H1 (cell line): ENCODE results near the gene IMPDH1.

Experiments
- BCL11A ChIP-seq, 2 experiments: IDR thresholded peaks; one replicate each; pipeline ENCODE4 v1.6.1; 2011; ENCODE audit warnings: low read depth in 2 of 2, low read length in 2 of 2, mild to moderate bottlenecking in 2 of 2
- CBX8 ChIP-seq: fragments of 300-800, 300-1000 bp; sonication (generic); IDR thresholded peaks from 2 replicates; pipeline ENCODE4 v1.7.1; 2016; ENCODE audit warnings: low read depth, low read length, borderline replicate concordance
- CEBPB ChIP-seq: IDR thresholded peaks from 2 replicates; pipeline ENCODE4 v1.6.1; 2012; ENCODE audit warnings: low read depth, low read length
- EZH2 ChIP-seq: fragments of 200-600 bp; sonication (generic); IDR thresholded peaks from 2 replicates; pipeline ENCODE4 v1.7.1; 2012; ENCODE audit warnings: low read depth, mild to moderate bottlenecking, moderate library complexity, low read length, inconsistent platforms; ENCODE audit not compliant: severe bottlenecking
- FOSL1 ChIP-seq: IDR thresholded peaks from 2 replicates; pipeline ENCODE4 v1.6.1; 2011; ENCODE audit warnings: mild to moderate bottlenecking, low read depth, low read length, moderate library complexity; ENCODE audit not compliant: insufficient read depth
- POLR2A ChIP-seq, 2 experiments: IDR thresholded peaks; 1 replicate in 1 of 2; 2 replicates in 1 of 2; pipeline ENCODE4 v1.6.1; 2011; ENCODE audit warnings: low read depth in 2 of 2, low read length in 2 of 2, mild to moderate bottlenecking in 2 of 2; ENCODE audit errors: control extremely low read depth in 1 of 2
- RAD21 ChIP-seq, 2 experiments: IDR thresholded peaks in 1 of 2; conservative IDR thresholded peaks in 1 of 2; 2 replicates each; pipeline ENCODE4 v1.6.1; 2011; ENCODE audit warnings: low read depth in 2 of 2, low read length in 2 of 2, improper control_type of control experiment in 1 of 2, inconsistent platforms in 1 of 2, mild to moderate bottlenecking in 1 of 2, moderate library complexity in 1 of 2
- RXRA ChIP-seq: IDR thresholded peaks from 2 replicates; pipeline ENCODE4 v1.6.1; 2011; ENCODE audit warnings: low read depth, mild to moderate bottlenecking, low read length, moderate library complexity; ENCODE audit not compliant: insufficient read depth
- TAF1 ChIP-seq: IDR thresholded peaks from 2 replicates; pipeline ENCODE4 v1.6.1; 2011; ENCODE audit warnings: mild to moderate bottlenecking, low read depth, low read length
- ZNF274 ChIP-seq: IDR thresholded peaks from 2 replicates; pipeline ENCODE4 v1.7.0; 2012; ENCODE audit warnings: low read length, borderline replicate concordance; ENCODE audit errors: extremely low read depth
- TF ChIP-seq, protein P1 (sequence below), 3 experiments: IDR thresholded peaks; 1 replicate in 2 of 3; 2 replicates in 1 of 3; pipeline versions ENCODE4 v1.5.1 to v1.6.1; 2011; ENCODE audit warnings: low read length in 3 of 3, mild to moderate bottlenecking in 3 of 3, inconsistent platforms in 2 of 3, low read depth in 1 of 3, moderate library complexity in 1 of 3; ENCODE audit not compliant: insufficient read depth in 1 of 3; ENCODE audit errors: control extremely low read depth in 1 of 3
- TF ChIP-seq, protein P2 (sequence below): IDR thresholded peaks from 2 replicates; pipeline ENCODE4 v1.6.1; 2012; ENCODE audit warnings: inconsistent platforms

DNA sequence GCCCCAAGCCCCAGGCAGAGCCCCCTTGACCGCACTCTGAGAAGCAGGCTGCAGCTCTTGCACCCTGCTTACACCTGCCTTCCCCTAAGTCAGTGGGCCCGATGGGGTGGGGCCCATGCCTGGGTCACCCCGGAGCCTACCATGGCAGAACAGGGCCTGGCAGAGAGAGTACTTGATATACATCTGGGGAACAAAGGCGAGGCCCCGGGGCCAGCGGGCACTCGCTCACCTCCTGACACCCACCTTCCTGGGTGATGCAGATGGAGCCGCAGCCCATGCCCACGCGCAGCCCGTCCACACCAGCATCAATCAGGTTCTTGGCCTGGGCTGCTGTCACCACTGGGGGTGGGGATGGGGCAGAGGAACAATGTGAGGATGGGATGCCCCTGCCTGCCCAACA, 13.4 kb downstream of the IMPDH1 start:
- TF ChIP-seq RAD21 (IDR thresholded peaks at IDR 0.05 in 1 of 2, conservative IDR thresholded peaks at IDR 0.05 in 1 of 2; ENCODE audit: low read depth in 2 of 2, low read length in 2 of 2) (no peak), CEBPB (no peak), POLR2A (IDR thresholded peaks at IDR 0.05; ENCODE audit: control extremely low read depth in 1 of 2, low read depth in 2 of 2, low read length in 2 of 2) (no peak), ZNF274 (no peak), TAF1 (no peak), CBX8 (no peak), EZH2 (no peak), RXRA (no peak), BCL11A (IDR thresholded peaks at IDR 0.05; ENCODE audit: low read depth in 2 of 2, low read length in 2 of 2) (no peak), FOSL1 (no peak)
- TF ChIP-seq, protein P1, sequence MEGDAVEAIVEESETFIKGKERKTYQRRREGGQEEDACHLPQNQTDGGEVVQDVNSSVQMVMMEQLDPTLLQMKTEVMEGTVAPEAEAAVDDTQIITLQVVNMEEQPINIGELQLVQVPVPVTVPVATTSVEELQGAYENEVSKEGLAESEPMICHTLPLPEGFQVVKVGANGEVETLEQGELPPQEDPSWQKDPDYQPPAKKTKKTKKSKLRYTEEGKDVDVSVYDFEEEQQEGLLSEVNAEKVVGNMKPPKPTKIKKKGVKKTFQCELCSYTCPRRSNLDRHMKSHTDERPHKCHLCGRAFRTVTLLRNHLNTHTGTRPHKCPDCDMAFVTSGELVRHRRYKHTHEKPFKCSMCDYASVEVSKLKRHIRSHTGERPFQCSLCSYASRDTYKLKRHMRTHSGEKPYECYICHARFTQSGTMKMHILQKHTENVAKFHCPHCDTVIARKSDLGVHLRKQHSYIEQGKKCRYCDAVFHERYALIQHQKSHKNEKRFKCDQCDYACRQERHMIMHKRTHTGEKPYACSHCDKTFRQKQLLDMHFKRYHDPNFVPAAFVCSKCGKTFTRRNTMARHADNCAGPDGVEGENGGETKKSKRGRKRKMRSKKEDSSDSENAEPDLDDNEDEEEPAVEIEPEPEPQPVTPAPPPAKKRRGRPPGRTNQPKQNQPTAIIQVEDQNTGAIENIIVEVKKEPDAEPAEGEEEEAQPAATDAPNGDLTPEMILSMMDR (IDR thresholded peaks at IDR 0.05; ENCODE audit: control extremely low read depth in 1 of 3, insufficient read depth in 1 of 3, low read depth in 1 of 3, low read length in 3 of 3), result no peak
- TF ChIP-seq, protein P2, sequence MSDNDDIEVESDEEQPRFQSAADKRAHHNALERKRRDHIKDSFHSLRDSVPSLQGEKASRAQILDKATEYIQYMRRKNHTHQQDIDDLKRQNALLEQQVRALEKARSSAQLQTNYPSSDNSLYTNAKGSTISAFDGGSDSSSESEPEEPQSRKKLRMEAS, result no peak
